GM21717 (cell line): ENCODE data around the gene LCN2.
"Not testable (repeated sequence)": the region's sequence is repeated elsewhere in the genome, so short reads cannot be mapped to it uniquely, and the experiment has no call there.

Experiments
- ATAC-seq: cut with Tn5 transposase; IDR thresholded peaks from one replicate; pipeline ENCODE4 v1.9.1; 2021; ENCODE audit warnings: mild to moderate bottlenecking, moderate library complexity; ENCODE audit not compliant: unreplicated experiment

The LCN2 gene

GRCh38 chr9:128163523-128164306, 14.5 kb downstream of the LCN2 start:
- ATAC-seq = no peak

DNA sequence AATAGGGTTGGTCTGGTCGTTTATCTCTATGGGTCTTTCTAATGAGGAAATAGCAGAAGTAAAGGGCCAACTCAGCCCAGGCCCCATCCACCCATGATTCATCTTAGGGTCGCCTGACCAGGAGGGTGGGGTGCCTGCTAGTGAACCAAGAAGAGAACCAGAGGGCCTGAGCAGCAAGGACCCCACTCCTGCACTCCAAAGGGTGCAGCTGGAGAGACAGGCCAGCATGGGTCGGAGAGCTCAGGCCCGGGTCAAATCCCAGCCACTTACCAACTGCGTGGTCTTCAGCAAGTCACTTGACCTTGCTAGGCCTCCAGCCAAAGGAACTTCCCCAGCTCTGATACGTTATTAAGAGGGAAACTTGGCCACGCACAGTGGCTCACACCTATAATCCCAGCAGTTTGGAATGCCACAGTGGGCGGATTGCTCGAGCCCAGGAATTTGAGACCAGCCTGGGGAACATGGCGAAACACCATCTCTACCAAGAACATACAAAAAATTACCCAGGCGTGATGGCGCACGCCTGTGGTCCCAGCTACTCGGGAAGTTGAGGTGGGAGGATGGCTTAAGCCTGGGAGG, 15.1 kb downstream of the LCN2 start:
- ATAC-seq = no peak

- ATAC-seq = no peak
Observed at GRCh38 chr9:128166169-128166568, 16.9 kb downstream of the LCN2 start.

DNA sequence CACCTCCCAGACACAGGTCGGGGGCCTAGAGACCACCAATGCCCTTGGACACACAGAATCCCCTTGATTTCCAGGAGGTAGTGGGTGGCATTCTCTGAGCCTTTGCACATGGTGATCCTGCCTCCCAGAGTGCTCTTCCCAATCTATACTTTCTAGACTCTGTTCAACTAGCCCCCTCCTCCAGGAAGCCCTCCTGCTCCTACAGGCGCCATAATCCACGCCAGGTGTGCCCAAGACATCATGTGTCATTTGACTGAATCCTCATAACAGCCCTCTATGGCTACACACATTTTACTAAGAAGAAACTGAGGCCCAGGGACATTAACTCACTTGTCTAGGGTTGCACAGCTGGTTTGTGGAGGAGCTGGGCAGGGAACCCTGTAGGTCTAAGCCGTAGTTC, 18.0 kb downstream of the LCN2 start:
- no peak for ATAC-seq

- no peak for ATAC-seq
Observed at GRCh38 chr9:128168731-128169308, 19.6 kb downstream of the LCN2 start.

DNA sequence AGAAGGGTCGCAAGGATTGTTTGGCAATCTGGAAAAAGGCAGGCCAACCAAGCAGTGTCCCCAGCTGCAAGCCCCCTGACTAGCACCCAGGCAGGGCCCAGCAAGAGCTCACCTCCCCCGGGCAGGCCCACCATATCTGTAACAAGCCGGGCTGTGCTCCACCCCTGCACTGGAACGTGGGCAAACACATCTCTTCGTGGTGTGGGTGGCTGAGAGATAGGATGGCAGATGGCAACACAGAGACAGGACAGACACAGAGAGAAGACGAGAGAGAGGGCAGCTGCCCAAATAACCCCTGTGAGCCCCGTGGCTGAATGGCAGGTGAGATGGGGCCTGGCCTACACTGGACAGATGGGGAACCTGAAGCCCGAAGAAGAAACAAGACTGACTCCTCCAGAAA, 20.2 kb downstream of the LCN2 start:
- ATAC-seq = no peak

DNA sequence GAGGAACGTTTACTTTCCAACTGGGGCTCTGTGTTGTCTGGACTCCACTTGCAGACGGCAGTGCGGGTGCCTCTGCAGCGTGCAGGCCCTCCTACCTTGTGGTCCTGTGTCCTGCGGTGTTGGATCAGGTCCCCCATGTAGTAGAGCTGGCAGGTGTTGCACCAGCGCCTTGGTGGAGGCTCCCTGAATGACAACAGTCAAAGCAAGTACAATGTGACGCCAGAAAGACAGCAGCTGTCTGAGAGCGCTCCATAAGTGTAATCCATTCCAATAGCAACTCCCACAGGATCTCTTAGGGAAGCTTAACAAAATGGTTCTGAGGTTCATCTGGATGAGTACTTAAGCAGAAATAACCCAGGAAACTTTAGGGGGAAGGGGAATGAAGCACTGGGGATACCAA, 20.7 kb downstream of the LCN2 start:
- no peak for ATAC-seq

- ATAC-seq = no peak
Observed at GRCh38 chr9:128174062-128174461, 24.8 kb downstream of the LCN2 start.

DNA sequence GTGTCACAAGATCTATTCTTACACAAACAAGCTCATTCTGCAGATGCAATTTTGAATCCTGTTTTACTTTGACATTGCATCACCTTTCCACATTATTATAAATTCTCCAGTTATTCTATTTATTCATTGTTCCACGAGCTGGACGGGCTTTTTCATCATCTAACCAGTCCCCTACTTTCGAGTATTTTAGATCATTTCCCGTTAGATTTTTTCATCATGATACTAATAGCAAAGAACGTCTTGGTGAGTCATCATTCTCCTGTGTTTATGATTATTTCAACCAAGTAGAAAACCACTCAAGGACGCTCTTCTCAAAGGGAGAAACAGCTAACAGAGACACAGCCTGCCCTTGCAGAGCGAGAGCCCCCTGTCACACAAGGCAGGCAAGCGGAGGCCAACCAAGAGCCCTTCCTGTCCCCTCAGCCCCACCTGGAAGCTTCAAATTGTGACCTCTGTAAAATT, 25.9 kb downstream of the LCN2 start:
- ATAC-seq = no peak

- ATAC-seq = no peak
Observed at GRCh38 chr9:128175726-128176125, 26.5 kb downstream of the LCN2 start.

DNA sequence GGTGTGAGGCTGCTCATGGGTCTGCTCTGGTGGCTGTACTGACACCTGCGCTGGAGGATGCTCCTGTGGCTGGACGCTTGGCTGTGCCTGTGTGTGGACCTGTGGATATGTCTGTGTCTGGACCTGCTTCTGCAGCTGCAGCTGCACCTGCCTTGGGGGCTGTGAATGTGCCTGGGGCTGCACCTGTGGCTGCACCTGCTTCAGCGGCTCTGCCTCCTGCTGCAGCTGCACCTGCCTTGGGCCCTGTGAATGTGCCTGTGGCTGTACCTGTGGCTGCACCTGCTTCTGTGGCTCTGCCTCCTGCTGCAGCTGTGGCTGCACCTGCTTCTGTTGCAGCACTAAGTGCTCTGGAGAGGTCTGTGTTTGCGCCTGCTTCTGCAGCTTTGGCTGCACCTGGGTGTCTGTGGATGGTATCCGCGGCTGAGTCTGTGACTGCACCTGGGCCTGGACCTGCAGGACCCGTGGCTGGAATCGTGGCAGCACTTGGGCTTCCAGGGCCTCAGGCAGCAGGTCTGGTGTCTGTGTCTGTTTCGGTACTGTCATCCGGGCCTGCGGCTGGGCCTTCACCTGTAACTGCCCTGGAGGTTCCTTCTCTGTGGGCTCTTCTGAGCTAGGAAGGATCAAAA, 29.7 kb downstream of the LCN2 start:
- ATAC-seq = no peak

DNA sequence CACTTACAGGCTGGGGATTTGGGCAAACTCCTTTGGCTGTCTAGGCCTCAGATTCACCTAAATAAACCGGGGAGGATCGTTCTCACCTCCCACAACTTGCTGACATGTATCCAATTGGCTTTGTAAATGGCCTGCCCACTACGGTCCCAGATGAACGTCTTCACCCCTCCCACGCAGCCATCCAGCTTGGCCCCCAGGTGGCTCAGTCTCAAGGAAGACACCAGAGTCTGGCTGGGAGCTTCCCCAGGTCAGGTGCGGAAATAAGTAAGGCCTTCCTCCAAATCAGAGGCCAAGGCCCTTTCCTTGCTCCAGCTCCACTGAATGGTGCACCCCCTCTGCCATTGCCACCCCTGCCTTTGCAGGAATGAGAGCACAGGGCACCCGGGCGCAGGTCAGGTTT, 30.7 kb downstream of the LCN2 start:
- no peak for ATAC-seq

DNA sequence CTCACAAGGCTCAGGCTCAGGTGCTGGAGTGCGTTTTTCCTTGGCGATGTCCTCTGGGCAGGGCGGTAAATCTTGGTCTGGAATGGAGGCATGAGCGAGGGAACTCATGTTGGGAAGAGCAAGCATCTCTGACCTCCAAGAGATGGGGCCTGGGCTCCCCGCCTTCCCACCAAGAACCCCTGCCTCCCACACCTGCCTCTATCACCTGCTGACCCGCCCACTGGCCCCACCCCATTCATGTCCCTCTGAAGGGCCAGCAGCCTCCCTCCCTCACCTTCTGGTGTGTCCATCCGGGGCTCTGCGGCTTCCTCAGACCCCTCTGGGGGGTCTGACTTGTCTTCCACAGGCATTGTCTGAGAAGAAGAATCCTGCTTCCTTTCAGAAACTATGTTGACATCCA, 31.2 kb downstream of the LCN2 start:
- no peak for ATAC-seq

DNA sequence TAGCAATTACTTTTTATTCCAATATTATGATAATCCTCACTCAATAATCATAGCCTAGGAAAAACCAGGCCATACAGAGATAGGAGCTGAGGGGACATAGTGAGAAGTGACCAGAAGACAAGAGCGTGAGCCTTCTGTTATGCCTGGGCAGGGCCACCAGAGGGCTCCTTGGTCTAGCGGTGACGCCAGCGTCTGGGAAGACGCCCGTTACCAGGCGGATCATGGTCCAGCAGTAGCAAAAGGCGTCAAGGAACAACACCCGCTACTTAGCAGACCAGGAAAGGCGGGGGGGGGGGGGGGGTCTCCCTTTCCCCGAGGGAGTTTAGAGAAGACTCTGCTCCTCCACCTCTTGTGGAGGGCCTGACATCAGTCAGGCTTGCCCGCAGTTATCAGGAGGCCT, 32.2 kb downstream of the LCN2 start:
- not testable (repeated sequence) for ATAC-seq

- ATAC-seq = no peak
Observed at GRCh38 chr9:128182893-128183588, 33.8 kb downstream of the LCN2 start.

GRCh38 chr9:128185979-128186965, 37.0 kb downstream of the LCN2 start:
- no peak for ATAC-seq

DNA sequence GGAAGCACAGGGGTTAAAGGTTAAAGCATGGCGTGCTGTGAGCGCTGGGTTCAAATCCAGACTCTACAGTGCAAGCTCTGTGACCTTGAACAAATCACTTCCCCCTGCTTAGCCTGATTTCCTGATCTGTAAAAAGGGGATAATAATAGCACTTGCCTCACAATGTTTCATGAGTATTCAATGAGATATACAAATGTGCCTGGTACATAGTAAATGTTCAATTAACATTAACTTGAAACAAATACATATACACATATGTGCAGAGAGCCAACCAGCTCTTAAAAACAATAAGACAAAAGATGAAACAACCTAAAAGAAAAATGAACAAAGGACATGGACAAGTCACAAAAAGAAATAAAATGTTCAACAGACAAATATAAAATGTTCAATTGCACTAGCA, 38.1 kb downstream of the LCN2 start:
- ATAC-seq = no peak

DNA sequence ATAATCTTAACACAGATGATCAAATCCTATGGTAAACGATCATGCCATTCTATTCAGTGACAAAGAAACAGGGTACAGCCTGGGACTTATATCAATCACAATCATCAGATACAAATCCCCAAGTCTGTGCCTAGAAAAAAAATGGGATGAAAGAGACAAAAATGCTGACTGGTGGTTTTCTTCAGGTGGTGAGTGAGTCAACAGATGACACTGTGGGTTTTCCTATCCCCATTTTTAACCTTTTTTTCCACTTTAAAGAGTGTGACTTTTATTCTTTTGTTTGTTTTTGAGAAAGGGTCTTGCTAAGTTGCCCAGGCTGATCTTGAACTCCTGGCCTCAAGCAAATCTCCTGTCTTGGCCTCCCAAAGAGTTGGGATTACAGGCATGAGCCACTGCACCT, 39.0 kb downstream of the LCN2 start:
- ATAC-seq = no peak

DNA sequence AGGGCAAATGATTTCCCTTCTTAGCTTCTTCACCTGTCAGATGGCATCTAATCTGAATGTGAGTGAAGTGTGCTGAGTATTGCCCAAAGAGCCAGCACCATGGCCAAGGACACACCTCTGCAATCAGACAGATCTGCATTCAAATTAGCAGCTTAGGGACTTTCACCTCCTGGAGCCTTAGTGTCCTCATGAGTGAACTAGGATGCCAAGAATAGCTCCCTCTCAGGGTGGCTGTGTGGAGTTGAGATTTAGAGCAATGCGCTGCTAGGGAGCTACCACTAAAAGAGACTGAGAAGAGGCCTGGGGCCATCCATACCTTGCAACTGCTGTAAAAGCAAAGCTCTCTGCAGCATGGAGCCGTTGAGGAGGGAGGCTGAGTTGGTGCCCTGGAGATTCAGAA, 40.8 kb downstream of the LCN2 start:
- no peak for ATAC-seq
